ENCODE data around the gene WHRN.

GRCh38 chr9:114539701-114540380 lies 34.6 kb upstream of the WHRN start:
- no peak for TF ChIP-seq CTCF (IDR thresholded peaks at IDR 0.05)
- no peak for TF ChIP-seq EZH2 (IDR thresholded peaks at IDR 0.05; ENCODE audit: borderline replicate concordance, insufficient read depth, low read depth, low read length, poor library complexity, severe bottlenecking)
